Lower leg skin (tissue), 4 donors: ENCODE measurements around the gene TRPM3. TPM values are rescaled to one million over a fixed set of nuclear protein-coding genes. Genes with fewer than 3 reads are reported as not detected.

Experiments used
- DNase-seq, 2 donors: peaks; one replicate each; pipeline ENCODE4 v3.0.0-alpha.2; 2019; ENCODE audit warnings: low spot score in 2 of 2
- H3K4me3 ChIP-seq: fragments of 200-600 bp; sonication (generic); 2 replicates; pipeline ENCODE4 v1.5.1; 2017; ENCODE audit warnings: mild to moderate bottlenecking, low read depth; ENCODE audit not compliant: poor library complexity, severe bottlenecking
- POLR2A ChIP-seq, 2 donors: fragments of 450-650 bp; IDR thresholded peaks; one replicate each; pipeline ENCODE4 v1.6.1; 2016 to 2017; ENCODE audit warnings: antibody characterized with exemption in 2 of 2, mild to moderate bottlenecking in 1 of 2, moderate library complexity in 1 of 2
- WGBS, 2 donors: methylation state at CpG; one replicate each; pipeline ENCODE4 v1.1.5; 2018; 5-methylcytosine and 5-hydroxymethylcytosine counted together
- intact Hi-C: fragments of 100-400 bp; cut with DNase I; formaldehyde crosslinking; loops from one replicate; pipeline ENCODE4 v1.15.0; 2023; ENCODE audit warnings: low total_unique reads
- total RNA-seq, 4 donors: library from RNA; depleted of rRNA; stranded (reverse); fragments of >200 nt; gene quantifications; one replicate each; pipeline ENCODE4 v1.1.0, GENCODE V29; 2016
- TF ChIP-seq, protein P1 (sequence below), 3 donors: fragments of 450-650 bp; IDR thresholded peaks; one replicate each; pipeline ENCODE4 v1.5.1; 2016; ENCODE audit warnings: antibody characterized with exemption in 3 of 3, mild to moderate bottlenecking in 3 of 3, moderate library complexity in 2 of 3

TRPM3 gene
- total RNA-seq, 4 donors from 2014 or later, result 0.10 to 0.29 TPM; not detected in 2

DNA sequence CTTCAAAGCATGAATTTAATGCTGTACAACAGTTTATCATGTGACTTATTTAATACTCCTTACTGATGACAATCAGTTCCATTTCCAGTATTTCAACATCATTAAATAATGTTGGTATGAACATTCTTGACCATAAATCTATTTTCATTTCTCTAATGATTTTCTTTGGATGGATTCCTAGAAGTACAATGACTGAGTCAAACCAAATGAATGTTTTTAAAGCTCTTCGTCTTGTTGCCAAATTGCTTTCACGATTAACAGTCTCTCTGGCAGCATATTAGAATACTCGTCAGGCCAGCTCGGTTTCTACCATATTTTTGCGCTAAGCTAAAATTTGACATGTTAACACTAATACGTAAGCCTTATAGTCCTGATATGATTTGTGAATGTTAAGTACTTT, 197.0 kb downstream of the TRPM3 start:
- intact Hi-C loops, result no loop called here

DNA sequence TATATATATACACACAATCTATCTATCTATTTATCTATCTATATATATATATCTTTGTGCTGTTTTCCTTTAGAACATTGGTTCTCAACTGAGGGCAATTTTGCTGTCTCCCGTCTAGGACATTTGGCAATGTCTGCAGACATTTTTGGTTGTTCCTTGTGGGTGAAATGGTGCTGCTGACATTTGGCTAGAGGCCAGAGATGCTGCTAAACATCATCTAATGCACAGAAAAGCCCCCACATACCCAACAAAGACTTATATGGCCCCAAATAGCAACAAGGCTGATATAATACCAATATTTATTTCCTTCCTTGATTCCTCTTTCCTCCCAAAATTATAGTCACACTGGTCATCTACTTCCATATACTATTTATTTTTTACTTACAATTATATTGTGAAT, 197.5 kb downstream of the TRPM3 start:
- DNase-seq, result no peak
- 9 to 37% methylated on average over 1 of the region's 1 CpG for WGBS, 2 donors
- H3K4me3 ChIP-seq, result no peak overlapping the region
- intact Hi-C loops, result no loop called here
- TF ChIP-seq, protein P1, sequence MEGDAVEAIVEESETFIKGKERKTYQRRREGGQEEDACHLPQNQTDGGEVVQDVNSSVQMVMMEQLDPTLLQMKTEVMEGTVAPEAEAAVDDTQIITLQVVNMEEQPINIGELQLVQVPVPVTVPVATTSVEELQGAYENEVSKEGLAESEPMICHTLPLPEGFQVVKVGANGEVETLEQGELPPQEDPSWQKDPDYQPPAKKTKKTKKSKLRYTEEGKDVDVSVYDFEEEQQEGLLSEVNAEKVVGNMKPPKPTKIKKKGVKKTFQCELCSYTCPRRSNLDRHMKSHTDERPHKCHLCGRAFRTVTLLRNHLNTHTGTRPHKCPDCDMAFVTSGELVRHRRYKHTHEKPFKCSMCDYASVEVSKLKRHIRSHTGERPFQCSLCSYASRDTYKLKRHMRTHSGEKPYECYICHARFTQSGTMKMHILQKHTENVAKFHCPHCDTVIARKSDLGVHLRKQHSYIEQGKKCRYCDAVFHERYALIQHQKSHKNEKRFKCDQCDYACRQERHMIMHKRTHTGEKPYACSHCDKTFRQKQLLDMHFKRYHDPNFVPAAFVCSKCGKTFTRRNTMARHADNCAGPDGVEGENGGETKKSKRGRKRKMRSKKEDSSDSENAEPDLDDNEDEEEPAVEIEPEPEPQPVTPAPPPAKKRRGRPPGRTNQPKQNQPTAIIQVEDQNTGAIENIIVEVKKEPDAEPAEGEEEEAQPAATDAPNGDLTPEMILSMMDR (IDR thresholded peaks at IDR 0.05), result no peak
- TF ChIP-seq POLR2A (IDR thresholded peaks at IDR 0.05), result no peak

More for the DNA sequence above, 197.0 kb downstream of the TRPM3 start:
- 24 to 28% methylated on average over 6 of the region's 6 CpGs for WGBS, 2 donors
- no peak for TF ChIP-seq POLR2A (IDR thresholded peaks at IDR 0.05)
- TF ChIP-seq, protein P1 (IDR thresholded peaks at IDR 0.05), result no peak
- no peak for DNase-seq
- no peak overlapping the region for H3K4me3 ChIP-seq

DNA sequence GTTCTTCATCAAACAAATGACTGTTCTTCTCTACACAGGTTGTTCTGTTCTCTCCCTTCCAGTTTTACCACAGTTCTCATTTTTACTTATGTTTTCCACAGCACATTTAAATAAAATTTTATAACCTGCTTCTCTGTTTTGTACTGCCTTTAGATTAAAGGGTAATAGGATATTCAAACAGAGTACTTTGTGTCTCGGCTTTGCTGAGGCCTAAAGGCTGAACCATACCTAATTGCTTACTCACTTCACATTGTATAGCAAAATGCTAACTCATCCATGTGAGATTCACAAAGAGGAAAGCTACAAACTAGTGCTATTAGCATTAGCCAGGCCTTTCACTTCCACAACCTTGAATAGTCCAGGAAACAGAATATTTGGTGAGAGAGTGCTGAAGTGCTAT, 200.3 kb downstream of the TRPM3 start:
- 71 to 83% methylated on average over 1 of the region's 1 CpG for WGBS, 2 donors
- intact Hi-C loops, result no loop called here
- no peak for DNase-seq
- no peak for TF ChIP-seq POLR2A (IDR thresholded peaks at IDR 0.05)
- TF ChIP-seq, protein P1 (IDR thresholded peaks at IDR 0.05), result no peak
- no peak overlapping the region for H3K4me3 ChIP-seq

DNA sequence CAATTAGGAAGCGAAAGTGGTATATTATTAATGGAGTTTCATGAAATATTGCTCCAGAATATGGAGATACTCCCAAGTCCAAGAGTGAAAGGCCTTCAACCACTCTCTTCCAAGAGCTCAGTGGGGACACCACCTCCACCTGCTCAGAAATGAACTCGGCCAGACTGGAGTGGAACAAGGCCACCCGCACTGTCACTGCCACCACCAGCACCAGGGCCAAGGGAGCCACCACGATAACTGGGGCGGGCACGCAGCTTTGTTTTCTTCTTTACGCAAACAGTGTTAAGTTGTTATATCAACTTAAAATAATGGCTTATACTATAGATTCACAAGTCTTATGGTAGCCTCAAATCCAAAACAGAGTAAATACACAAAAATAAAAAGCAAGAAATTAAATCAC, 204.1 kb downstream of the TRPM3 start:
- DNase-seq, result no peak
- intact Hi-C loops, result no loop called here
- TF ChIP-seq, protein P1 (IDR thresholded peaks at IDR 0.05), result no peak
- TF ChIP-seq POLR2A (IDR thresholded peaks at IDR 0.05), result no peak
- no peak overlapping the region for H3K4me3 ChIP-seq
- 95 to 97% methylated on average over 7 of the region's 7 CpGs for WGBS, 2 donors

DNA sequence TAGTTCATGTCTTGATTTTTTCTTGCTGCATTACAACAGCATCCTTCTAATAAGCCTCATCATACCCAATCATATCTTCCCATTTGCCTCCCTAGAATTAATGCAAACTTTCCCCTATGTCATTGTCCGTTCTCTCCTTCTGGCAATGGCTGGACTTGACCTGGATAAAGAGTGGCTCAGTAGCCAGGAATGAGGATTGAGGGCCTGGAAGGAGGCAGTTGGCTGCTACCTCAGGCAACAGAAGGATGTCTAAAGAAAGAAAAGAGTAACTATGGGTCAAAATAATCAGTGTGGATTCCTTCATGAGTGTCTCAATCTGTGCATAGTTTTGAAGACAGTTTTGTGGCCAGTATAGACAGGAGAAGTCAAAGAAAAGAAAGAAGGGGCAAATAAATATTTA, 209.6 kb downstream of the TRPM3 start:
- H3K4me3 ChIP-seq, result no peak overlapping the region
- intact Hi-C loops, result no loop called here
- 92 to 94% methylated on average over 1 of the region's 1 CpG for WGBS, 2 donors
- no peak for DNase-seq
- TF ChIP-seq, protein P1 (IDR thresholded peaks at IDR 0.05), result no peak
- TF ChIP-seq POLR2A (IDR thresholded peaks at IDR 0.05), result no peak

DNA sequence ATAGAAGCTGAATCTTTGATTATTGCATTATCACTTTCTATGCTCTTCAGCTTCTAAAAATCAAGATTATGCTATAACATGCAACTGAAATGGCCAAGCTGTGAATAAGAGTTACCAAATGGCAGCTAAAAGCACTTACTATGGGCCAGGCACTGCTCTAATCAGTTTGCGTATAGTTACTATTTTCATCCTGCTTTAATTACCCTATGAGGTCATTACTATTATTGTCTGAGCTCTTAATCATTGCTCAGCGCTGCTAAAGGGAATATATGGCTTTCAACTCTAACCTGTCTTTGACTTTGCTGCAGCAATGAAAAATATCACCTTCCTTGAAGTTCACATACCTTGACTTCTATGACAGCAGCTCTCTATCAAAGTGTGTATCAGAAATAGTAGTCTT, 210.8 kb downstream of the TRPM3 start:
- TF ChIP-seq POLR2A (IDR thresholded peaks at IDR 0.05), result no peak
- TF ChIP-seq, protein P1 (IDR thresholded peaks at IDR 0.05), result no peak
- 63 to 67% methylated on average over 2 of the region's 2 CpGs for WGBS, 2 donors
- no peak overlapping the region for H3K4me3 ChIP-seq
- DNase-seq, result no peak
- intact Hi-C loops, result no loop called here
